ENCODE results near the gene IL23R. TPM values are rescaled to one million over a fixed set of nuclear protein-coding genes. Genes with fewer than 3 reads are reported as not detected.

IL23R gene
- total RNA-seq, 2 experiments from 2014 or later: 0.08 to 0.14 TPM

DNA sequence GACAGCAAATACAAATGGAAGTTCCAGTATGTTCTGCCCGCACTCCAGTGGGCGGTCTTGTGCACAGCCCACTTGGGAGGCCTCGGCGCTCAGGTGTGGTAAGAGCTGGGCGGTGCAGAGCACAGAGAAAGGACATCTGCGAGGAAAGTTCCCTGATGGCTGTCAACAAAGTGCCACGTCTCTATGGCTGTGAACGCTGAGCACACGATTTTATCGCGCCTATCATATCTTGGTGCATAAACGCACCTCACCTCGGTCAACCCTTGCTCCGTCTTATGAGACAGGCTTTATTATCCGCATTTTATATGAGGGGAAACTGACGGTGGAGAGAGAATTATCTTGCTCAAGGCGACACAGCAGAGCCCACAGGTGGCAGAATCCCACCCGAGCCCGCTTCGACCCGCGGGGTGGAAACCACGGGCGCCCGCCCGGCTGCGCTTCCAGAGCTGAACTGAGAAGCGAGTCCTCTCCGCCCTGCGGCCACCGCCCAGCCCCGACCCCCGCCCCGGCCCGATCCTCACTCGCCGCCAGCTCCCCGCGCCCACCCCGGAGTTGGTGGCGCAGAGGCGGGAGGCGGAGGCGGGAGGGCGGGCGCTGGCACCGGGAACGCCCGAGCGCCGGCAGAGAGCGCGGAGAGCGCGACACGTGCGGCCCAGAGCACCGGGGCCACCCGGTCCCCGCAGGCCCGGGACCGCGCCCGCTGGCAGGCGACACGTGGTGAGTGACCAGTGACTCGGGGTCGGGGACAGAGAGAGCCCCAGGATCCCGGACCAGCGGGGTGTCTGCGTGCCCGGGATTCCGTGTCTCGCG is 141.2 kb downstream of the IL23R start, which contains the start of gene IL12RB2:
Gene IL12RB2 (plus strand): TSS at position 623 of the 810 bp plus-strand sequence. CDS start 12,496 bp downstream, outside the sequence.
- Histone ChIP-seq H3K27me3 (ENCODE audit: control insufficient read depth in 1 of 2, insufficient read depth in 2 of 2, low read length in 2 of 2) (peaks cover 3 to 5% of the 10 kb centered on the region in 2 experiments), H3K36me3 (ENCODE audit: insufficient read depth, low read length) (no peaks in the 10 kb centered on the region), H3K27ac (ENCODE audit: low read depth in 1 of 2, low read length in 2 of 2) (no peak within 1 kb of the TSS), H3K4me3 (ENCODE audit: low read length) (peak within 1 kb of the TSS; percentile 55), H3K4me1 (ENCODE audit: insufficient read depth, low read length) (peaks cover 14% of the 10 kb centered on the region), H3K9me3 (ENCODE audit: control insufficient read depth in 1 of 2, insufficient read depth in 1 of 2, low read length in 2 of 2) (no peaks in the 10 kb centered on the region)
- peak in 9 of 14 experiments; percentile 4 to 69 (median 34) for DNase-seq
- ATAC-seq (ENCODE audit: poor library complexity): peak; percentile 68
- H3K4me3 Mint-ChIP-seq: peak within 1 kb of the TSS; percentile 85
- TF ChIP-seq, protein P1, sequence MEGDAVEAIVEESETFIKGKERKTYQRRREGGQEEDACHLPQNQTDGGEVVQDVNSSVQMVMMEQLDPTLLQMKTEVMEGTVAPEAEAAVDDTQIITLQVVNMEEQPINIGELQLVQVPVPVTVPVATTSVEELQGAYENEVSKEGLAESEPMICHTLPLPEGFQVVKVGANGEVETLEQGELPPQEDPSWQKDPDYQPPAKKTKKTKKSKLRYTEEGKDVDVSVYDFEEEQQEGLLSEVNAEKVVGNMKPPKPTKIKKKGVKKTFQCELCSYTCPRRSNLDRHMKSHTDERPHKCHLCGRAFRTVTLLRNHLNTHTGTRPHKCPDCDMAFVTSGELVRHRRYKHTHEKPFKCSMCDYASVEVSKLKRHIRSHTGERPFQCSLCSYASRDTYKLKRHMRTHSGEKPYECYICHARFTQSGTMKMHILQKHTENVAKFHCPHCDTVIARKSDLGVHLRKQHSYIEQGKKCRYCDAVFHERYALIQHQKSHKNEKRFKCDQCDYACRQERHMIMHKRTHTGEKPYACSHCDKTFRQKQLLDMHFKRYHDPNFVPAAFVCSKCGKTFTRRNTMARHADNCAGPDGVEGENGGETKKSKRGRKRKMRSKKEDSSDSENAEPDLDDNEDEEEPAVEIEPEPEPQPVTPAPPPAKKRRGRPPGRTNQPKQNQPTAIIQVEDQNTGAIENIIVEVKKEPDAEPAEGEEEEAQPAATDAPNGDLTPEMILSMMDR (IDR thresholded peaks at IDR 0.05): no peak
- H3K27me3 Mint-ChIP-seq: peaks cover 37% of the 10 kb centered on the region
- intact Hi-C loops (cut with DNase I, micrococcal nuclease): no loop called here
- peak within 1 kb of the TSS; percentile 34 for H3K27ac Mint-ChIP-seq
- H3K4me1 Mint-ChIP-seq (ENCODE audit: low read depth): peaks cover 15% of the 10 kb centered on the region
- CTCF ChIA-PET: no interaction called here
- POLR2A ChIA-PET: interaction anchor here (0.7 kb wide), 2 partner anchors 112 to 1028 kb away, joined by 3 read pairs; no protein-coding TSS in a partner anchor
- H3K9me3 Mint-ChIP-seq: no peaks in the 10 kb centered on the region
- no peaks in the 10 kb centered on the region for H3K36me3 Mint-ChIP-seq (ENCODE audit: low read depth)

DNA sequence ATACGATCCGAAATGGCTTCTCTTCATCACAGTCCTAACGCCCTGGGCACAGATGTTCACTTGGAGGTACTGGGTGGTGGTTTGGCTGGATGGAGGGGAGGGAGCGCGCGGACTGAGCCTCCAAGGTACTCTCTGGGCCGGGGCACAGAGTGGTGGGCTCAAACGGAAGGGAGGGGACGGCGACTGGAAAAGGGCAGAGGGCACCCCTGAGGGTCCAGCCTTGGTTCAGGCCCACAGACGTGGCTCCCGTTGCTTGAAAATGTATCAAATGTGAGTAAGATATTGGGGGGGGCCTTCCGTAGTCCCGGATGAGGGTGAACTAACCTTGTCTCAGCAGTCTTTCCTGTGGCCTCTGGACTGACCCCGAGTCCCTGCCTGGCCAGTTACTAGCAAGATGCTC is 141.9 kb downstream of the IL23R start:
- Mint-ChIP-seq H3K4me1 (ENCODE audit: low read depth) (peaks cover 15% of the 10 kb centered on the region), H3K9me3 (no peaks in the 10 kb centered on the region), H3K27me3 (peaks cover 37% of the 10 kb centered on the region), H3K27ac (peak overlapping the region; percentile 34), H3K4me3 (peak overlapping the region; percentile 85), H3K36me3 (ENCODE audit: low read depth) (no peaks in the 10 kb centered on the region)
- peaks cover 3 to 5% of the 10 kb centered on the region in 2 experiments for H3K27me3 ChIP-seq (ENCODE audit: control insufficient read depth in 1 of 2, insufficient read depth in 2 of 2, low read length in 2 of 2)
- TF ChIP-seq, protein P1 (IDR thresholded peaks at IDR 0.05): no peak
- ChIA-PET CTCF (no interaction called here), POLR2A (interaction anchor here (0.7 kb wide), 2 partner anchors 111 to 1029 kb away, joined by 3 read pairs; no protein-coding TSS in a partner anchor)
- H3K9me3 ChIP-seq (ENCODE audit: control insufficient read depth in 1 of 2, insufficient read depth in 1 of 2, low read length in 2 of 2): no peaks in the 10 kb centered on the region
- no peak for ATAC-seq (ENCODE audit: poor library complexity)
- H3K36me3 ChIP-seq (ENCODE audit: insufficient read depth, low read length): no peaks in the 10 kb centered on the region
- peaks cover 14% of the 10 kb centered on the region for H3K4me1 ChIP-seq (ENCODE audit: insufficient read depth, low read length)
- intact Hi-C loops (cut with DNase I, micrococcal nuclease): no loop called here
- peak in 2 of 14 experiments; percentile 1 to 8 for DNase-seq
- no peak overlapping the region for H3K27ac ChIP-seq (ENCODE audit: low read depth in 1 of 2, low read length in 2 of 2)
- H3K4me3 ChIP-seq (ENCODE audit: low read length): peak overlapping the region; percentile 55

Other genes with a start within 250 kb of the IL23R start
- 1 to 10 TPM; 5.0 to 8.8 TPM for gene DNAI4, start 241.6 kb upstream of the IL23R start, total RNA-seq
- 100 to 1,000 TPM; 106 to 107 TPM for gene MIER1, start 241.5 kb upstream of the IL23R start, total RNA-seq
- gene SLC35D1, start 112.3 kb upstream of the IL23R start, total RNA-seq: 1 to 10 TPM; 8.1 to 9.1 TPM
- not detected for gene C1orf141, start 31.5 kb upstream of the IL23R start, total RNA-seq
- gene IL12RB2, start 141.4 kb downstream of the IL23R start, total RNA-seq: 1 to 10 TPM in 1 of 2 experiments, under 1 TPM in 1; 0.98 to 1.2 TPM